ENCODE data around the gene EXOC6B. TPM values are rescaled to one million over a fixed set of nuclear protein-coding genes. Genes with fewer than 3 reads are reported as not detected.

The EXOC6B gene
- total RNA-seq, 2 donors from 2014 or later = 16.6 to 36.6 TPM

DNA sequence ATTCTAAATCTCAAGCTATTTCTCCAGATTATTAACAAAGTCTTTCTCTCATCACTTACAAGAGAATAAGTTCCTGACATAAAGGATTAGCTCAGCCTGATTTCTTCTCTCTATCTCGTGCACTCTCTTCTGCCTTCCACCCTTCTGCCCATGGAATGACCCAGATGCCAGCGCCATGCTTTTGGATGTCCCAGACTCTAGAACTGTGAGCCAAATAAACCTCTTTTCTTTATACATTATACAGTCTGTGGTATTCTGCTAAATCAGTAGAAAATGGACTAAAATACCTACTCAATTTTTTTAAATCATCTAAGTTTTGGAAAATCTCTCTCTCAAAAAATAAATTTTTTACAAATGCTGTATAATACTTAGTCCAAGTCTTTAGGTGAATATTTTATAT lies 218.6 kb downstream of the EXOC6B start:
- no peaks in the 10 kb centered on the region for H3K4me1 ChIP-seq (replicated peaks)
- H3K9me3 ChIP-seq = no peaks in the 10 kb centered on the region
- H3K27me3 ChIP-seq (replicated peaks; ENCODE audit: insufficient read depth) = no peaks in the 10 kb centered on the region
- intact Hi-C loops (cut with DNase I) = no loop called here
- no peak overlapping the region for H3K27ac ChIP-seq
- no peaks in the 10 kb centered on the region for H3K36me3 ChIP-seq
- WGBS = 97% methylated on average over 2 of the region's 2 CpGs
- no peak for TF ChIP-seq POLR2AphosphoS5 (IDR thresholded peaks at IDR 0.05)
- TF ChIP-seq, protein P1, sequence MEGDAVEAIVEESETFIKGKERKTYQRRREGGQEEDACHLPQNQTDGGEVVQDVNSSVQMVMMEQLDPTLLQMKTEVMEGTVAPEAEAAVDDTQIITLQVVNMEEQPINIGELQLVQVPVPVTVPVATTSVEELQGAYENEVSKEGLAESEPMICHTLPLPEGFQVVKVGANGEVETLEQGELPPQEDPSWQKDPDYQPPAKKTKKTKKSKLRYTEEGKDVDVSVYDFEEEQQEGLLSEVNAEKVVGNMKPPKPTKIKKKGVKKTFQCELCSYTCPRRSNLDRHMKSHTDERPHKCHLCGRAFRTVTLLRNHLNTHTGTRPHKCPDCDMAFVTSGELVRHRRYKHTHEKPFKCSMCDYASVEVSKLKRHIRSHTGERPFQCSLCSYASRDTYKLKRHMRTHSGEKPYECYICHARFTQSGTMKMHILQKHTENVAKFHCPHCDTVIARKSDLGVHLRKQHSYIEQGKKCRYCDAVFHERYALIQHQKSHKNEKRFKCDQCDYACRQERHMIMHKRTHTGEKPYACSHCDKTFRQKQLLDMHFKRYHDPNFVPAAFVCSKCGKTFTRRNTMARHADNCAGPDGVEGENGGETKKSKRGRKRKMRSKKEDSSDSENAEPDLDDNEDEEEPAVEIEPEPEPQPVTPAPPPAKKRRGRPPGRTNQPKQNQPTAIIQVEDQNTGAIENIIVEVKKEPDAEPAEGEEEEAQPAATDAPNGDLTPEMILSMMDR (IDR thresholded peaks at IDR 0.05) = no peak
- no peak overlapping the region for H3K4me3 ChIP-seq
- no peak for DNase-seq (ENCODE audit: low spot score)

DNA sequence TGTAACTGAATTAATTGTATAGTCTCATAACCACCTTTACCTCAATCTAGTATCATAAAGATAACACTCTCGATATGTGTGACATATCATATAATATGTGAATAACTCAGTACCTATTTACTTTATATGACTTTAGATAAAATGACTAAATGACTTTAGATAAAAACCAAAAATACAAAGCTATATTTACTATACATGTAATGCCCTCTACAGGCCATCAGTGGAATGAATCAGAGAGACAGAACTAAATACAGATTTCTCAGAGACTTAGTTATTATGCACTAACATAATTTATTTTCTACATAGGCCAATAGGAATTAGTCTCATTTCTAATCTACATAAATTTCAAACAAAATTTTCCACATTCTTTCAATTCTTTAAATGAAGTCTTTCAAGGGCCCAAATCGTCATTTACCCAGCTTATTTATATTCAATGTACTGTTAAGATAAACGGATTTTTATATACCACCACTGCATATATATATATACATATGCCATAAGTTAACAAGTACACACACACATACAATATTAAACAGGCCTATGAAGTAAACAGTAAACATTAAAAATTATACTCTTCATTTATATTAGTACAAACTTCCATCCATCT lies 219.9 kb downstream of the EXOC6B start:
- Histone ChIP-seq H3K27ac (no peak overlapping the region), H3K27me3 (replicated peaks; ENCODE audit: insufficient read depth) (no peaks in the 10 kb centered on the region), H3K4me3 (no peak overlapping the region), H3K9me3 (no peaks in the 10 kb centered on the region), H3K4me1 (replicated peaks) (no peaks in the 10 kb centered on the region), H3K36me3 (no peaks in the 10 kb centered on the region)
- intact Hi-C loops (cut with DNase I) = no loop called here
- TF ChIP-seq POLR2A (IDR thresholded peaks at IDR 0.05) = no peak
- TF ChIP-seq, protein P1 (IDR thresholded peaks at IDR 0.05) = peak in 3 of 4 experiments; percentile 21 to 42 (median 37)
- 87% methylated on average over 3 of the region's 3 CpGs for WGBS
- DNase-seq (ENCODE audit: low spot score) = no peak

DNA sequence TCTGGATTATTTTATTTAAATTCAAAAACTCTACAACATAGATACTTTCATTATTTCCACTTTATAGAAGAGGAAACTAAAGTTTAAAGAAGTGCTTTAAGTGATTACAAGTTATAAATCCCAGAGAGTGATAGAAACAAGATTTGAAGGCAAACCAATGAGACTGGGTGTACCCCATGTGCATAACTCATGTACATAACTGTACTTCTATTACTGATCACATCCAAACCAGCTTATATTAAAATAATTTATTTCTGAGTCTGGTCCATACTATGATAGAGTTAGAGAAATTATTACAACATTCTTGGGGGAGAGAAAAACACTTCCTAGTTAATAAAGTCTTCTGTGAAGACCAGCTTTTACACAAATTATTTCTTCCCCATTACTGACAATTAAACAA lies 221.4 kb downstream of the EXOC6B start:
- no peak overlapping the region for H3K4me3 ChIP-seq
- H3K36me3 ChIP-seq = no peaks in the 10 kb centered on the region
- TF ChIP-seq, protein P1 (IDR thresholded peaks at IDR 0.05) = no peak
- TF ChIP-seq POLR2A (IDR thresholded peaks at IDR 0.05) = no peak
- no peaks in the 10 kb centered on the region for H3K4me1 ChIP-seq (replicated peaks)
- no peaks in the 10 kb centered on the region for H3K9me3 ChIP-seq
- DNase-seq (ENCODE audit: low spot score) = no peak
- no peaks in the 10 kb centered on the region for H3K27me3 ChIP-seq (replicated peaks; ENCODE audit: insufficient read depth)
- no peak overlapping the region for H3K27ac ChIP-seq
- intact Hi-C loops (cut with DNase I) = no loop called here

DNA sequence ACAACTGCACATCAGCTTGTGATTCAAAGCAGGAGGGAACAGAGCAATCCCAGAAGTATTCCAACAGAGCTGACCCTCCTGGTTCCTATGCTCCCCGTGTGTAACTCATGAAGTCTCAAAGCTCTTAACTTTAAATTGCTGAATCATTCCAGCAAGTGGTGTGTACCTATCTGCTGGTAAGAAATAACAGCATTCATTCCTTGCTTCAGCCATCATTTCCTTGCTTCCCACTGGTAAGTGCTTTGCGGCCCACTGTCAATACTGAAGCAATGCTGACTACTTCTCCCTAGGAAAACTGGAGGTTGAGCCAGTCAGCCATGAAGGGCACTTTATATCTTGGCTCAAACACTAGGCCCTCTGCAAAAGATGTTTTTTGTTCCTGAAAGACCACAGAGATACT lies 222.4 kb downstream of the EXOC6B start:
- no peak for DNase-seq (ENCODE audit: low spot score)
- H3K4me3 ChIP-seq = no peak overlapping the region
- no peaks in the 10 kb centered on the region for H3K4me1 ChIP-seq (replicated peaks)

DNA sequence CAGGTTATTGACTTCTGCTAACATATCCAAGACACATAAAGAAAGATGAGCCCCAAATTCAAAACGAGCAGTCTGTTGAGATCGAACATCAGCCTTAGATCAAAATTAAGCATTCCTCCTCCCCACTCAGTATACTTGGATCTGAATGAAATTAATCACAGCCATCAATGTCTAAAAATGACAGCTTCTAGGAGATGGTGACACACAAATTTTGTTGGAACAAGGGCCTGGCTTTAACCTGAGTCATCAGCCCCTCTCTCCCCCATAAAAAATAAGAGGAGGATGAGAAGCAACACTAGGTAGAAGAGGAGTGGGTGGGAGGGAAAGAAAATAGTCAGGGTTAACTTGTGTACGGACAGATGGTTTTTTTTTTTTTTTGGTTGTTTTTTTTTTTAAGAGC lies 223.1 kb downstream of the EXOC6B start:
- H3K27ac ChIP-seq = no peak overlapping the region
- H3K36me3 ChIP-seq = no peaks in the 10 kb centered on the region
- H3K27me3 ChIP-seq (replicated peaks; ENCODE audit: insufficient read depth) = no peaks in the 10 kb centered on the region
- no peak overlapping the region for H3K4me3 ChIP-seq
- intact Hi-C loops (cut with DNase I) = no loop called here
- TF ChIP-seq, protein P1 (IDR thresholded peaks at IDR 0.05) = no peak
- TF ChIP-seq POLR2AphosphoS5 (IDR thresholded peaks at IDR 0.05) (no peak), POLR2A (IDR thresholded peaks at IDR 0.05) (no peak)
- H3K4me1 ChIP-seq (replicated peaks) = no peaks in the 10 kb centered on the region
- no peak for DNase-seq (ENCODE audit: low spot score)
- 92% methylated on average over 3 of the region's 3 CpGs for WGBS
- H3K9me3 ChIP-seq = no peaks in the 10 kb centered on the region

More for the DNA sequence above, 222.4 kb downstream of the EXOC6B start:
- Histone ChIP-seq H3K27ac (no peak overlapping the region), H3K27me3 (replicated peaks; ENCODE audit: insufficient read depth) (no peaks in the 10 kb centered on the region), H3K36me3 (no peaks in the 10 kb centered on the region), H3K9me3 (no peaks in the 10 kb centered on the region)
- intact Hi-C loops (cut with DNase I) = no loop called here
- no peak for TF ChIP-seq POLR2A (IDR thresholded peaks at IDR 0.05)
- no peak for TF ChIP-seq POLR2AphosphoS5 (IDR thresholded peaks at IDR 0.05)
- TF ChIP-seq, protein P1 (IDR thresholded peaks at IDR 0.05) = no peak
- WGBS = 83% methylated on average over 2 of the region's 2 CpGs

All from prostate gland (tissue), 2 donors.